ENCODE results near the gene NPLOC4.

NPLOC4 gene

DNA sequence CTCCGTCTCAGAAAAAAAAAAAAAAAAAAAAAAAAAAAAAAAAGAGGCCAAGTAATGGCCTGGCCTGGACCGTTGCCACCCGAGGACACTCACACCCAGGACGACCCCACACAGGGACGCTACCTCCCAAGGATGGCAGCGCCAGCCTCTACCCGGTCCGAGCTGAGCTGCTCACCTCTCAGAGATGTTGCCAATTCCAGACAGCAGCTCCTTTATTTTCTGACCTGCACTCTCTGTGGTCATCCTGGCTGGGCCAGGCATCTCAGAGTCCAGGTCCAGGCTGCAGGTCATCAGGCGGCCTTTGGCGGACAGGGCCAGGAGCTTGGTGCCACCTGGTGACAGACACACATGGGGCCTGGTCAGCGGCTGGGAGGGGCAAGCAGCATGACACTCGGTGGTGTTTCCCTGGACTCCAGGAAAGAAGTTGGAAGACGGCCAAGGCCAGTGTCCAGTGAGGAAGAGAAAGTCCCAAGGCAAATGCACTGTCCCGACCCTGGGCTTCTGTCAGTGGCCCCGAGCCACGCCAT lies 87.8 kb downstream of the NPLOC4 start:
- TF ChIP-seq, protein P1, sequence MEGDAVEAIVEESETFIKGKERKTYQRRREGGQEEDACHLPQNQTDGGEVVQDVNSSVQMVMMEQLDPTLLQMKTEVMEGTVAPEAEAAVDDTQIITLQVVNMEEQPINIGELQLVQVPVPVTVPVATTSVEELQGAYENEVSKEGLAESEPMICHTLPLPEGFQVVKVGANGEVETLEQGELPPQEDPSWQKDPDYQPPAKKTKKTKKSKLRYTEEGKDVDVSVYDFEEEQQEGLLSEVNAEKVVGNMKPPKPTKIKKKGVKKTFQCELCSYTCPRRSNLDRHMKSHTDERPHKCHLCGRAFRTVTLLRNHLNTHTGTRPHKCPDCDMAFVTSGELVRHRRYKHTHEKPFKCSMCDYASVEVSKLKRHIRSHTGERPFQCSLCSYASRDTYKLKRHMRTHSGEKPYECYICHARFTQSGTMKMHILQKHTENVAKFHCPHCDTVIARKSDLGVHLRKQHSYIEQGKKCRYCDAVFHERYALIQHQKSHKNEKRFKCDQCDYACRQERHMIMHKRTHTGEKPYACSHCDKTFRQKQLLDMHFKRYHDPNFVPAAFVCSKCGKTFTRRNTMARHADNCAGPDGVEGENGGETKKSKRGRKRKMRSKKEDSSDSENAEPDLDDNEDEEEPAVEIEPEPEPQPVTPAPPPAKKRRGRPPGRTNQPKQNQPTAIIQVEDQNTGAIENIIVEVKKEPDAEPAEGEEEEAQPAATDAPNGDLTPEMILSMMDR (conservative IDR thresholded peaks at IDR 0.05) = no peak
- H3K27ac ChIP-seq = 0 out of 2 replicates have a peak overlapping the region, but pooled peaks have one; percentile 90

DNA sequence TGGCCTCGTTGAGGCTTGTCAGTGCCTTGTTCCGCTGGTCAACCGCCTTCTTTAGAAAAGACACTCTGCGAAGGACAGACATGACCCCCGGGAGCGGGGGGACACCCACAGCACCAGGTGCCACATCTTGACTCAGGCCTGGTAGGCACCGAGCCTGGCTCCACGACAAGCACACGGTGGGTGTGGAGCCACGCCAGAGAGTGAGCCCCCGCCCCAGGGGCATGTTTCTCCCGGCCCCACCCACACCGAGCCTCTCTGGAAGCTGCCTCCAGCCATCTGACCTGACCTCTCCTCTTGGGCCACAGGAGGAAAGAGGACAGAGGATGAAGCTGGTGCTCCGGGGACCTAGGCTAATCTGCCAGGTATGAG lies 89.3 kb downstream of the NPLOC4 start:
- TF ChIP-seq, protein P1 (conservative IDR thresholded peaks at IDR 0.05) = no peak
- H3K27ac ChIP-seq = no peak overlapping the region

DNA sequence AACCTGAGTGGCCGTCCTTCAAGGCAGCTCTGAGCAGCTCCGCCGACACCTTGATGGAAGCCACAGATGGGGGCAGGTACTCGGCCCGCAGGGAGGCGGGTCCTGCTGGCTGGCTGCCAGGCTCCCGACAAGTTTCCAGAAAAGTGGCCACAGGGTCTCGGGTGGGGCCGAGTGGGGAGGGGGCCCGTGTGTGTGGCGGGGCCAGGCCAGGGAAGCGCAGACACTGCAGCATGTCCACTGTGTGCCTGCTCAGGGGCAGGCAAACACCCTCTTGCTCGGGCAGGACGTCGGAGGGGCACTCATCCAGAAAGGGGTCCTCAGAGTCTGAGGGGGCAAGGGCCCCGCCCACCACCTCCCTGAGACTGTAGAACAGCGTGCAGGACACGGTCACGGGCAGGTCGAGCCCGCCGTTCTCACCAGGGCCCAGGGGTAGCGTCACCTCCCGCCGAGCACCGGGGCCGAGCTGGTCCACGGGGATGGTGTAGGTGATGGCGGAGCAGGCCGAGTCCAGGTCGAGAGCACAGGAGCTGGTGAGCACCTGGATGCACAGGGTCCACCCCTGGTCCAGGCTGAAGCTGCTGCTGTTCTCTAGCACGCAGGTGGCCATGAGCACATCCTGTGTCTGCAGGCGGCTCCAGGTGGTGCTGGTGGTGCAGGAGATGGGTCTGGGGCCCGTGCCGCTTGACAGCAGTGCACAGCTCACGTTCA lies 89.9 kb downstream of the NPLOC4 start:
- TF ChIP-seq, protein P1 (conservative IDR thresholded peaks at IDR 0.05) = no peak
- no peak overlapping the region for H3K27ac ChIP-seq

DNA sequence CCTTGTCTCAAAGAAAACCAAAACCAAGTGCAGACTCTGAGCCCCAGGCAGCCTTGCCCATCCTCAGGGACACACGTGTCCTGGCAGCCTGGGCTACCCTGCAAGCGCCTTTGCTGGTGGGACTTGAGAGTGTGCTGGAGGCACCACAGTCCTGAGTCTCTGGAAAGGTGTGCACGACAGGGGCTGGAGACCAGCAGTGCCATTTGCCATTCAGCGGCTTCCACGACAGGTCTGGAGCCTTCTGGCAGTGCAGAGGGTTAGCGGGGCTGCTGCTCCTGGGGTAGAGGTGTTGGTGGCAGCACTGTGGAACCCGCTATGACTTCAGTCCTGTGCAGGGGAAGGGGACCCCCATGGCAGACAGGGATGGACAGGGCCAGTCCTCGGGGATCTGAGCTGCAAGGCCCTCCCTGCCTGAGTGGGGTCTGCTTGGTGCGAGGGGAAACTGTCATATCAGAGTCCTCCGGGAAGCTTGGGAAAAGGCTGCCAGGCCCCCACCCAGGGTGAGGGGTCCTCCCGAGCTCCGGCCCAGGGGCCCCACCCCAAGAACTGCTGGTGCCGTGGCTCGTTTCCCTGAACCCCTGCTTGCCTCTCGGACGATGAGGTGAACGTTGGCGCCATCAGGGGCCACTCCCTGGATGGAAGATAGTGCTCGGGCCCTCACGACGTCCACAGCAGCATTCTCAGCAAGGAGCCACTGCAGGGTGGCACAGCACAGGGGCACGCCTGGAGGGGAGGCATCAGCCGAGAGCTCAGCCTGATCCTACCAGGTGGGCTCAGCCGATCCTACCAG lies 91.6 kb downstream of the NPLOC4 start:
- no peak overlapping the region for H3K27ac ChIP-seq
- TF ChIP-seq, protein P1 (conservative IDR thresholded peaks at IDR 0.05) = no peak

DNA sequence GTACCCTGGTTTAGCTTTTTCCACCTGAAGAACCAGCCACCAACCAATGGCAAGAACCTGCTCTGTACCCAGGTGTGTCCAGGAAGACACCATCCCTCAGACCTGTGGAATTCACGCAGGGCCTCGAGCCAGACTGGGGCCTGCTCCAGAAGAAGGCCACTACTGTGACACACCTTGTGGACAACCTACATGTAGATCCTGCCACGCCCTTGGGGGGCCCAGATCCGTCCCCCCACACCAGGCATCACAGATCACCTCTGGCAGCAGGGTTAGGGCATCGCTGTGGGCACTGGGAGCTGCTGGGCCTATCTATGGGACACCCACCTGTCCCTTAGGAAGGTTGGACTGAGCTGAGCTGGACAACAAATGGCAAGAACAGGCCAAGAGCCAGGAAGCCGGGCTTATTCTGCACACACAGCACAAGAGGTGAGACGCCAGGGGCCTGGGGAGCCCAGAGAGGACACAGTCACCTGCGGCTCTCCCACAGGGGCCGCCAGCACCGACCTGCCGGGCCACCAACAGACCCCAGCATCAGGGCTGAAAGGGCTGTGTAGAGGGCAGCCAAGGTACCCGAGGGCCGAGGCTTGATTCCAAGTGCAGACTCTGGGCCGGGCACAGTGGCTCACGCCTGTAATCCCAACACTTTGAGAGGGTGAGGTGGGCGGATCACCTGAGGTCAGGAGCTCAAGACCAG lies 92.5 kb downstream of the NPLOC4 start:
- TF ChIP-seq, protein P1 (conservative IDR thresholded peaks at IDR 0.05) = no peak

DNA sequence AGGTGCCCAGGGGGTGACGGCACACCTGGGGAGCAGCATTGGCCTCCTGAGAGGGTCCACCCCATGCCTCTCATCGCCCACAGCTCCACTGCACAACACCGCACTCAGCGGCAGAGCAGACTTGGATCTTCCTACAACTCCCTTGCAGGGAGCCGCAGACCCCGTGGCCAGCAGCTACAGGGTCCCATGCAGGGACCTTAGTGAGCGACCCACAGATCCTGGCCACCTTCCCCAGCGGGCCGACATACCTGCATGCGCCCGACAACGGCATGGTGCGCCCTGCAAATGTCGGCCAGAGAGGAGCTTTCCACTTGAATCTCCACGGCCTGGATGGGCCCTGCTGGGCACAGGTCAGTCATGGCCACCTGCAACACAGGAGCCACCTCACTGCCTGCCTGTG lies 93.2 kb downstream of the NPLOC4 start:
- TF ChIP-seq, protein P1 (conservative IDR thresholded peaks at IDR 0.05) = no peak
- no peak overlapping the region for H3K27ac ChIP-seq

More for the DNA sequence above, 92.5 kb downstream of the NPLOC4 start:
- H3K27ac ChIP-seq = no peak overlapping the region

DNA sequence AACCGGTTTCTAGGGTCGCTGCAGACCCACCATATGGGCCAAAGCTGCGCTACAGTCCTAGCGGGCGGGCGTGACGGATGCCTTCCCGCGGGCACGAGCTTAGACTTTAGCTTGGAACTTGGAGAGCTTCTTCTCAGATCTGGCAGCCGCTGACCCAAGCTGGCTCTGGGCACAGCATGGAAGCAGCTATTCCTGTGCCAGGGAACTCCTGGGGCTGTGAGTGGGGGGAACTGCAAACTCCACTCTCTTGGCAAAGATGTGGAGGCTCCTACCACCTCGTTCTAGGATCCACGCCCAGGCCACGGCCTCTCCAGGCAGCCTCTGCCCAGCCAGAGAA lies 93.6 kb downstream of the NPLOC4 start:
- TF ChIP-seq, protein P1 (conservative IDR thresholded peaks at IDR 0.05) = no peak
- H3K27ac ChIP-seq = no peak overlapping the region
